ENCODE data around the gene MISP. TPM values are rescaled to one million over a fixed set of nuclear protein-coding genes. Genes with fewer than 3 reads are reported as not detected.
A peak's percentile ranks its signal among the peaks of the same experiment; 100 is the strongest.
"Not testable (repeated sequence)": the region's sequence is repeated elsewhere in the genome, so short reads cannot be mapped to it uniquely, and the experiment has no call there.

Gene MISP
- total and polyA plus RNA-seq, 10 of the 15 experiments (the other 5 are each of a cell fraction or from before 2014, with no cell fraction given) = not detected

DNA sequence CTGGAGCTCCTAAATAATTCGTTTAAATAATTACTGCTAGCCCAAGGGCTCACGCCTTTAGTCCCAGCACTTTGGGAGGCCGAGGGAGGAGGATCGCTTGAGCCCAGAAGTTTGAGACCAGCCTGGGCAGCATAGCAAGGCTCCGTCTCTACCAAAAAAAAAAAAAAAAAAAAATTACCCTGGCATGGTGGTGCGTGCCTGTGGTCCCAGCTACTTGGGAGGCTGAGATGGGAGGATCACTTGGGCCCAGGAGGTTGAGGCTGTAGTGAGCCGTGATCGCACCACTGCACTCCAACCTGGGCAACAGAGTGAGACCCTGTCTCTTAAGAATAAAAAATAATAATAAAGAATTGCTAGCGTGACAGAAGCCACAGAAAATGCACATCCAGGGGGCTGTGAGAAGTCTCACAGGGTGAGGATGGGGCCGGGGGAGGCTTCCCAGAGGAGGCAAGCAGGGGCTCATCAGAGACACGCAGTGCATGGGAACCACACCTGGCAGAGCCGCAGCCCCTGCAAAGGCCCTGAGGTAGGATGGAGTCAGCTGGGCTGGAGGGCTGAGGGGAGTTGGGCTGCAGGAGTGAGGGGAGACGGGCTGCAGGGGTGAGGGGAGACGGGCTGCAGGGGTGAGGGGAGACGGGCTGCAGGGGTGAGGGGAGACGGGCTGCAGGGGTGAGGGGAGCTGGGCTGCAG lies 10.0 kb upstream of the MISP start:
- H3K4me3 ChIP-seq; H3K4me1 ChIP-seq (ENCODE audit: control insufficient read depth, insufficient read depth, low read length); H3K36me3 ChIP-seq (ENCODE audit: control insufficient read depth in 2 of 2, insufficient read depth in 2 of 2, low read length in 1 of 2); H2AFZ ChIP-seq (ENCODE audit: control insufficient read depth, low read depth, low read length); ATAC-seq; intact Hi-C loops (cut with micrococcal nuclease; ENCODE audit: unreplicated experiment); DNase-seq (ENCODE audit: low read depth, low spot score); H3K79me2 ChIP-seq (ENCODE audit: control insufficient read depth, insufficient read depth, low read length); BruUV-seq (replicated peaks); H4K20me1 ChIP-seq (ENCODE audit: control insufficient read depth, insufficient read depth); H3K27me3 ChIP-seq (replicated peaks in 1 of 2; ENCODE audit: control insufficient read depth in 2 of 2, insufficient read depth in 2 of 2, low read length in 1 of 2); FAIRE-seq; H3K9me3 ChIP-seq (replicated peaks; ENCODE audit: control insufficient read depth, insufficient read depth, low read length); H3K4me2 ChIP-seq (ENCODE audit: control insufficient read depth, insufficient read depth); H3K9ac ChIP-seq (ENCODE audit: control insufficient read depth, insufficient read depth, low read length); H3K27ac ChIP-seq (ENCODE audit: control insufficient read depth, insufficient read depth); in situ Hi-C loops (cut with MboI): not testable (repeated sequence)
- ChIA-PET CTCF (interaction anchor here (0.6 kb wide), 1 partner anchor 78 kb away, joined by 3 read pairs; the partner anchor contains the start of gene RNF126), RAD21 (ENCODE audit: unreplicated experiment) (interaction anchor here (0.9 to 1.0 kb wide), 2 partner anchors 70 to 78 kb away, joined by 3 to 6 read pairs; partner anchors contain the start of gene RNF126), SMC1A (ENCODE audit: uncharacterized antibody, unreplicated experiment) (interaction anchor here (0.7 kb wide), 1 partner anchor 78 kb away, joined by 3 read pairs; the partner anchor contains the start of gene RNF126), POLR2A (interaction anchor here (1.2 kb wide), 1 partner anchor 180 kb away, joined by 3 read pairs; no protein-coding TSS in a partner anchor)
- WGBS (ENCODE audit: insufficient coverage, insufficient replicate concordance, low lambda C conversion rate, missing lambda C conversion rate) = 50% methylated on average over 11 of the region's 16 CpGs

- DNase-seq (ENCODE audit: low read depth, low spot score) (no peak), ATAC-seq (no peak), FAIRE-seq (no peak)
- in situ Hi-C loops (cut with MboI) = no loop called here
- CTCF ChIA-PET = no interaction called here
- no peak overlapping the region for H3K4me2 ChIP-seq (ENCODE audit: control insufficient read depth, insufficient read depth)
- H3K27ac ChIP-seq (ENCODE audit: control insufficient read depth, insufficient read depth) = no peak overlapping the region
- RAD21 ChIA-PET (ENCODE audit: unreplicated experiment) = interaction anchor here (0.9 kb wide), 1 partner anchor 71 kb away, joined by 6 read pairs; no protein-coding TSS in a partner anchor
- no peak overlapping the region for H3K4me3 ChIP-seq
- H2AFZ ChIP-seq (ENCODE audit: control insufficient read depth, low read depth, low read length) = no peak overlapping the region
- no peaks in the 10 kb centered on the region for H3K79me2 ChIP-seq (ENCODE audit: control insufficient read depth, insufficient read depth, low read length)
- 63% methylated on average over 15 of the region's 19 CpGs for WGBS (ENCODE audit: insufficient coverage, insufficient replicate concordance, low lambda C conversion rate, missing lambda C conversion rate)
- TF ChIP-seq, protein P1, sequence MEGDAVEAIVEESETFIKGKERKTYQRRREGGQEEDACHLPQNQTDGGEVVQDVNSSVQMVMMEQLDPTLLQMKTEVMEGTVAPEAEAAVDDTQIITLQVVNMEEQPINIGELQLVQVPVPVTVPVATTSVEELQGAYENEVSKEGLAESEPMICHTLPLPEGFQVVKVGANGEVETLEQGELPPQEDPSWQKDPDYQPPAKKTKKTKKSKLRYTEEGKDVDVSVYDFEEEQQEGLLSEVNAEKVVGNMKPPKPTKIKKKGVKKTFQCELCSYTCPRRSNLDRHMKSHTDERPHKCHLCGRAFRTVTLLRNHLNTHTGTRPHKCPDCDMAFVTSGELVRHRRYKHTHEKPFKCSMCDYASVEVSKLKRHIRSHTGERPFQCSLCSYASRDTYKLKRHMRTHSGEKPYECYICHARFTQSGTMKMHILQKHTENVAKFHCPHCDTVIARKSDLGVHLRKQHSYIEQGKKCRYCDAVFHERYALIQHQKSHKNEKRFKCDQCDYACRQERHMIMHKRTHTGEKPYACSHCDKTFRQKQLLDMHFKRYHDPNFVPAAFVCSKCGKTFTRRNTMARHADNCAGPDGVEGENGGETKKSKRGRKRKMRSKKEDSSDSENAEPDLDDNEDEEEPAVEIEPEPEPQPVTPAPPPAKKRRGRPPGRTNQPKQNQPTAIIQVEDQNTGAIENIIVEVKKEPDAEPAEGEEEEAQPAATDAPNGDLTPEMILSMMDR (IDR thresholded peaks at IDR 0.05 in 2 of 3, conservative IDR thresholded peaks at IDR 0.05 in 1 of 3; ENCODE audit: control insufficient read depth in 2 of 3, extremely low read depth in 1 of 3, insufficient read depth in 1 of 3, low read depth in 3 of 3, low read length in 3 of 3) = peak in 2 of 3 experiments; percentile 4 to 37; a peak in 2 of 6 replicates
- TF ChIP-seq HCFC1 (IDR thresholded peaks at IDR 0.05; ENCODE audit: low read length) = no peak
- TF ChIP-seq, protein P2, sequence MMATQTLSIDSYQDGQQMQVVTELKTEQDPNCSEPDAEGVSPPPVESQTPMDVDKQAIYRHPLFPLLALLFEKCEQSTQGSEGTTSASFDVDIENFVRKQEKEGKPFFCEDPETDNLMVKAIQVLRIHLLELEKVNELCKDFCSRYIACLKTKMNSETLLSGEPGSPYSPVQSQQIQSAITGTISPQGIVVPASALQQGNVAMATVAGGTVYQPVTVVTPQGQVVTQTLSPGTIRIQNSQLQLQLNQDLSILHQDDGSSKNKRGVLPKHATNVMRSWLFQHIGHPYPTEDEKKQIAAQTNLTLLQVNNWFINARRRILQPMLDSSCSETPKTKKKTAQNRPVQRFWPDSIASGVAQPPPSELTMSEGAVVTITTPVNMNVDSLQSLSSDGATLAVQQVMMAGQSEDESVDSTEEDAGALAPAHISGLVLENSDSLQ (IDR thresholded peaks at IDR 0.05) = no peak
- no peaks in the 10 kb centered on the region for H3K27me3 ChIP-seq (replicated peaks in 1 of 2; ENCODE audit: control insufficient read depth in 2 of 2, insufficient read depth in 2 of 2, low read length in 1 of 2)
- no peaks in the 10 kb centered on the region for H3K4me1 ChIP-seq (ENCODE audit: control insufficient read depth, insufficient read depth, low read length)
- SMC1A ChIA-PET (ENCODE audit: uncharacterized antibody, unreplicated experiment) = no interaction called here
- BruUV-seq (replicated peaks) = no TSS peak
- H3K9ac ChIP-seq (ENCODE audit: control insufficient read depth, insufficient read depth, low read length) = no peak overlapping the region
- H3K9me3 ChIP-seq (replicated peaks; ENCODE audit: control insufficient read depth, insufficient read depth, low read length) = no peaks in the 10 kb centered on the region; the same call in 2 of the 3 replicates
- no peaks in the 10 kb centered on the region for H4K20me1 ChIP-seq (ENCODE audit: control insufficient read depth, insufficient read depth)
- H3K36me3 ChIP-seq (ENCODE audit: control insufficient read depth in 2 of 2, insufficient read depth in 2 of 2, low read length in 1 of 2) = no peaks in the 10 kb centered on the region
- intact Hi-C loops (cut with micrococcal nuclease; ENCODE audit: unreplicated experiment) = no loop called here
- POLR2A ChIA-PET = interaction anchor here (0.6 to 1.2 kb wide), 3 partner anchors 55 to 180 kb away, joined by 3 read pairs; no protein-coding TSS in a partner anchor
Measured at GRCh38 chr19:741506-742131, 9.3 kb upstream of the MISP start.

Measured in GM12878 (cell line).